Adipocyte (in vitro differentiated cells): ENCODE data around the gene CBLN3.

Experiments used
- DNase-seq: peaks from one replicate; pipeline ENCODE4 v3.0.0-alpha.2; 2015; ENCODE audit warnings: low read depth
- H3K27me3 ChIP-seq: replicated peaks from 2 replicates; pipeline ENCODE4 v1.7.0; 2013; ENCODE audit warnings: mild to moderate bottlenecking, low read length, moderate library complexity; ENCODE audit not compliant: control insufficient read depth, insufficient read depth
- H3K36me3 ChIP-seq: 2 replicates; pipeline ENCODE4 v1.7.0; 2013; ENCODE audit warnings: low read length, mild to moderate bottlenecking, moderate library complexity; ENCODE audit not compliant: control insufficient read depth, insufficient read depth, severe bottlenecking
- H3K4me1 ChIP-seq: 2 replicates; pipeline ENCODE4 v1.7.0; 2013; ENCODE audit warnings: mild to moderate bottlenecking, low read length, moderate library complexity; ENCODE audit not compliant: control insufficient read depth, insufficient read depth
- H3K4me3 ChIP-seq: 2 replicates; pipeline ENCODE4 v1.7.0; 2013; ENCODE audit warnings: mild to moderate bottlenecking, low read length, moderate library complexity
- H3K9ac ChIP-seq: 2 replicates; pipeline ENCODE4 v1.7.0; 2013; ENCODE audit warnings: mild to moderate bottlenecking, low read length, moderate library complexity
- H3K9me3 ChIP-seq: 2 replicates; pipeline ENCODE4 v1.7.0; 2013; ENCODE audit warnings: mild to moderate bottlenecking, low read length, moderate library complexity; ENCODE audit not compliant: control insufficient read depth

The CBLN3 gene

DNA sequence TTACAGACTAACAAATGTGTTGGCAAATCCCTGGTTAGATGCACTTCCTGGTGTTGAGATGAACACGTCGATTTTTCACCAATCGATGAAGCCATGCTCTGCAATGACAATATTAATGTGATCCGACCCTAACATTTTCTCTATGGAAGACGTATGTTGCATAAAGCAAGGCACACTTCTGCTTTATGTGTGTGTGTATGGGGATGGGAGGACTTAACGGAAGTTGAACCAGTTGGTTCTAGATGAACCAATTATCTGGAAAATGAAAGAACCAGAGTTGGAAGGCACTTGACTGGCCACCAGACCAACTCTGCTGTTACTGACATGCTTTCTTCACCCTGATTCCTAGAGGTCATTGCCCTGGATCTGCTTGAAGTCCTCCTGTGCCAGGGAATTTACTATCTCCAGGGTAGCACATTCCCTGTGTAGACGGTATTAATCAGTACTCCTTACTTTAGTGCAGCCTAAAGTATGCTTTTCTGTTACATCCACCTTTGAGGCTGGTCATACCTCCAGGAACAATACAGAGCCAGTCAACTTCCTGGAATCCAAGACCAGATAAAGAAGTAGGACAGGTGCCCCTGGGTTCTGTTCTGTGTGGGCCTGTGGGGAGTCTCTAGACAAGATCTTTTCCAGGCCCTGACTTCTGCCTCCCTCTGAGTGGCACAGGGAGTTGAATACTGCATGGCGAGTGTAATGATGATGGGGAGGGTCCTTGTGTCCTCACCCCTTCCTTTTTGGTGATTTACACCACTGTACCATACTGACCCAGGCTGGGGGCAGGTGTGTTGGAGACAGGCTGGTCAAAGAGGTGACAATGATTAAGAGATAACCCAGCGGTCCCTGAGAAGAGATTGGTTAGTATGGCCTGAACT lies 9.0 kb upstream of the CBLN3 start:
- H3K36me3 ChIP-seq = peaks cover 63% of the 10 kb centered on the region
- no peak for DNase-seq
- H3K4me1 ChIP-seq = peaks cover 50% of the 10 kb centered on the region
- H3K27me3 ChIP-seq = no peaks in the 10 kb centered on the region
- peak overlapping the region; percentile 16 for H3K9ac ChIP-seq
- no peaks in the 10 kb centered on the region for H3K9me3 ChIP-seq
- H3K4me3 ChIP-seq = no peak overlapping the region

DNA sequence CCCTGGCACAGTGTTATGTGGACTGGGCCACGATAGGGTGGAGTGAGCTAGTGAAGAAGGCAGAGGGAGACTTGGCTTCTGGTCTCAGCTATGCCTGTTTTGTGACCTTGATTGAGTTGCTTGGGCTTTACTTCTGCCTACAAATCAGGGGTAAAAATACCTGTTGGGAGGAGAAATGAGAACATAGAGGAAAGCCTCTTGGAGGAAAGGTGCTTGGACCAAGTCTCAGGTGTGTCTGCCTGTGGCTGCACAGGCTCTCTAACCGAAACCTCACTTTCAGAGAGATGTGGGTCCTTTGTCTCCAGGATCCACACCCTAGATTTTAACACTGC lies 8.2 kb upstream of the CBLN3 start:
- no peaks in the 10 kb centered on the region for H3K9me3 ChIP-seq
- peak overlapping the region; percentile 59 for H3K9ac ChIP-seq
- no peaks in the 10 kb centered on the region for H3K27me3 ChIP-seq
- H3K4me3 ChIP-seq = no peak overlapping the region
- DNase-seq = no peak
- H3K36me3 ChIP-seq = peaks cover 71% of the 10 kb centered on the region
- H3K4me1 ChIP-seq = peaks cover 55% of the 10 kb centered on the region

DNA sequence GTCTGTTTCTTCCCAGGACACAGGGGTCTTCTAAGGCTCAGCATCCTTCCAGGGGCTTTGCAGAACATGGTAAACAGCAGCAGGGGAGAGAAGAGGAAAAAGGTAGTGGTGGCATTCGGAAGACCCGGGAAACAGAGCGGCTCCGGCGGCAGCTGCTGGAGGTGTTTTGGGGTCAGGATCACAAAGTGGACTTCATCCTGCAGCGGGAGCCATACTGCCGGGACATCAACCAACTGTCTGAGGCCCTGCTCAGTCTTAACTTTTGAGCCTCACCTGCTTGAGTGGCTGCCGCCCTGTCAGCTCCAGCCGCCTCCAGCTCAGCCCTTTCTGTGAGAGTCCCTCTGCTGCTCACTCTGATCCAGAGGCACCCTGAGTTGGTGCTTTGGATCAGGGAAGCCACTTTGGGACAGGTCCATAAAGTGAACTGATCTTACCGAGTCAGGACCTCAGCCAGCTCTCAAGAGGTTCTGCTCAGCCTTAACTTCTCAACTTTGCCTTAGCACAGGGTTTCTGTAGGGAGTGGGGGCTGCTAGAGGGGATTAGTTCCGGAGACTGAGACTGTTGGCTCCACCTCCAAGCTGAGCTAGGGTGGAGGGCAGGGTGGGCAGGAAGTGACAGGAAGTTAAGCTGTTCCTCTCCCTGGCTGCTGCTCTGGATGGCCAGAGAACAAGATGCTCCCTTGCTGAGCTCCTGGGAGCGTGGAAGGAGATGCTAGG lies 7.7 kb upstream of the CBLN3 start:
- no peak for DNase-seq
- Histone ChIP-seq H3K4me3 (no peak overlapping the region), H3K9ac (peak overlapping the region; percentile 59), H3K4me1 (peaks cover 61% of the 10 kb centered on the region), H3K9me3 (no peaks in the 10 kb centered on the region), H3K27me3 (no peaks in the 10 kb centered on the region), H3K36me3 (peaks cover 75% of the 10 kb centered on the region)

GRCh38 chr14:24436355-24437019 lies 7.0 kb upstream of the CBLN3 start:
- no peaks in the 10 kb centered on the region for H3K27me3 ChIP-seq
- H3K9me3 ChIP-seq = no peaks in the 10 kb centered on the region
- H3K9ac ChIP-seq = peak overlapping the region; percentile 59
- peaks cover 61% of the 10 kb centered on the region for H3K4me1 ChIP-seq
- H3K4me3 ChIP-seq = no peak overlapping the region
- peaks cover 75% of the 10 kb centered on the region for H3K36me3 ChIP-seq
- DNase-seq = peak; percentile 84

GRCh38 chr14:24435998-24436354 lies 6.5 kb upstream of the CBLN3 start:
- Histone ChIP-seq H3K36me3 (peaks cover 71% of the 10 kb centered on the region), H3K27me3 (no peaks in the 10 kb centered on the region), H3K4me1 (peaks cover 61% of the 10 kb centered on the region), H3K9ac (peak overlapping the region; percentile 57), H3K4me3 (no peak overlapping the region), H3K9me3 (no peaks in the 10 kb centered on the region)
- no peak for DNase-seq

- Histone ChIP-seq H3K4me1 (peaks cover 56% of the 10 kb centered on the region), H3K9ac (peak overlapping the region; percentile 53), H3K27me3 (no peaks in the 10 kb centered on the region), H3K9me3 (no peaks in the 10 kb centered on the region), H3K36me3 (peaks cover 64% of the 10 kb centered on the region), H3K4me3 (no peak overlapping the region)
- DNase-seq = no peak
Measured at GRCh38 chr14:24435192-24435810, 5.8 kb upstream of the CBLN3 start.

DNA sequence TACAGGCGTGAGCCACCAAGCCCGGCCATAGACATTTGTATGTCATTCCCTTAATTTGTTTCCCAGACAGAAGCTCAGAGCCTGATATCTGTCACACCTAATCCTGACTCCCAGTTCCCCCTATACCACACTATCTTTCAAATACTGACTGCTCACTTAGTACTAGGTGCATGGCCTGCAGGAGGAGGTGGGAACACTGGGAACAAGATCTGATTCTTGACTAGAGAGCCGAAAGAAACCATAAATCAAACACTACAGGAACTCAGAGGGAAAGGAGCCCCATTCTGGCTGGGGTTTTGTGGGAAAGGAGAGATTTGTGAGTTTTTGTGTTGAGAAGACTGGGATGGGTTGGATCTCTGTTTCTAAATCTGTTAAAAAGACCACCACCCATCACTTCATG lies 5.2 kb upstream of the CBLN3 start:
- no peak for DNase-seq
- no peaks in the 10 kb centered on the region for H3K27me3 ChIP-seq
- H3K9me3 ChIP-seq = no peaks in the 10 kb centered on the region
- H3K9ac ChIP-seq = peak overlapping the region; percentile 53
- H3K4me1 ChIP-seq = peaks cover 50% of the 10 kb centered on the region
- H3K4me3 ChIP-seq = no peak overlapping the region
- peaks cover 58% of the 10 kb centered on the region for H3K36me3 ChIP-seq

DNA sequence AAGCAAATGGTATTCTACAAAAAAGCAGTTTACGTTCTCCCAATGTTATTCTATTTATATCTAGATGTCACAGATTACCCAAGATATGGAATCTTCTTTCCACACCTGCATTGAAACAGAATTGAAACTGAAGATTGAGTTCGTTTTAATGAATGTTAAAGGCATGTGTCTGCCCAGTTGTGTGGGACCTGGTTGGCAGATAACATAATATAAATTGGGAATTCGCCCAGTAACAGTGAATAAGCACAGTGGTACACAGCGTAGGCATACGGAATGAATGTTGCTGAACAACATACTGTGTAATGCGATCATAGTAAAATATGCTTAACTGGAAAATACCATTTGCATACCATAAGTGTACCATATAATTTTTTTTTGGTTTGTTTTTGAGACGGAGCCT lies 4.6 kb upstream of the CBLN3 start:
- Histone ChIP-seq H3K27me3 (no peaks in the 10 kb centered on the region), H3K4me3 (no peak overlapping the region), H3K9ac (no peak overlapping the region), H3K9me3 (no peaks in the 10 kb centered on the region), H3K36me3 (peaks cover 51% of the 10 kb centered on the region), H3K4me1 (peaks cover 54% of the 10 kb centered on the region)
- no peak for DNase-seq

DNA sequence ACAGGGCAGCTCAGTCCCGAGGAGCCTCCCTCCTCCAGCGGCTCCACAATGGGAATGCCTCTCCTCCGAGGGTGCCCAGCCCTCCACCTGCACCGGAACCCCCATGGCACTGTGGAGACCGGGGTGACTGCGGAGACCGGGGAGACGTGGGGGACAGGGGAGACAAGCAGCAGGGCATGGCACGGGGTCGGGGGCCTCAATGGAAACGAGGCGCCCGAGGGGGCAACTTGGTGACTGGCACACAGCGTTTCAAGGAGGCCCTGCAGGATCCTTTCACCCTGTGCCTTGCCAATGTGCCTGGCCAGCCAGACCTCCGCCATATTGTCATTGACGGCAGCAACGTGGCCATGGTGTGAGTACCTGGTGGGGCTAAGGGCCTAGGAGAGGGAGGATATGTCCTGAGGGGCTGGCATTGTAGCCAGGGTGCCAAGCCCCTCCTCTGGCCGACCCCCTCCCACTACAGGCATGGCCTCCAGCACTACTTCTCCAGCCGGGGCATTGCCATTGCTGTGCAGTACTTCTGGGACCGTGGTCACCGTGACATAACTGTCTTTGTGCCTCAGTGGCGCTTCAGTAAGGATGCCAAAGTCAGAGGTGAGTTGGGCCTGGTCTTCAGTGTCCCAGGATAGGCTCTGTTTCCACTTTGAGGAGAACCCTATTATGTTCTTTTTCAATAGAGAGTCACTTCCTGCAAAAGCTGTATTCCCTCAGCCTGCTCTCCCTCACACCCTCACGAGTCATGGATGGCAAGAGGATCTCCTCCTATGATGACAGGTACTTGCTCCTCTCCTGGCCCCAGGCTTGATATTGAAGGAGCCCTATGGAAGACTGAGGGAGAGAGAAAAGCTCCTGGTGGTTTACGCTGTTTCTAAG lies 3.0 kb upstream of the CBLN3 start:
- H3K27me3 ChIP-seq = no peaks in the 10 kb centered on the region
- peak overlapping the region; percentile 95 for H3K4me3 ChIP-seq
- H3K9me3 ChIP-seq = no peaks in the 10 kb centered on the region
- no peak for DNase-seq
- peaks cover 36% of the 10 kb centered on the region for H3K36me3 ChIP-seq
- H3K4me1 ChIP-seq = peaks cover 56% of the 10 kb centered on the region
- H3K9ac ChIP-seq = peak overlapping the region; percentile 96

DNA sequence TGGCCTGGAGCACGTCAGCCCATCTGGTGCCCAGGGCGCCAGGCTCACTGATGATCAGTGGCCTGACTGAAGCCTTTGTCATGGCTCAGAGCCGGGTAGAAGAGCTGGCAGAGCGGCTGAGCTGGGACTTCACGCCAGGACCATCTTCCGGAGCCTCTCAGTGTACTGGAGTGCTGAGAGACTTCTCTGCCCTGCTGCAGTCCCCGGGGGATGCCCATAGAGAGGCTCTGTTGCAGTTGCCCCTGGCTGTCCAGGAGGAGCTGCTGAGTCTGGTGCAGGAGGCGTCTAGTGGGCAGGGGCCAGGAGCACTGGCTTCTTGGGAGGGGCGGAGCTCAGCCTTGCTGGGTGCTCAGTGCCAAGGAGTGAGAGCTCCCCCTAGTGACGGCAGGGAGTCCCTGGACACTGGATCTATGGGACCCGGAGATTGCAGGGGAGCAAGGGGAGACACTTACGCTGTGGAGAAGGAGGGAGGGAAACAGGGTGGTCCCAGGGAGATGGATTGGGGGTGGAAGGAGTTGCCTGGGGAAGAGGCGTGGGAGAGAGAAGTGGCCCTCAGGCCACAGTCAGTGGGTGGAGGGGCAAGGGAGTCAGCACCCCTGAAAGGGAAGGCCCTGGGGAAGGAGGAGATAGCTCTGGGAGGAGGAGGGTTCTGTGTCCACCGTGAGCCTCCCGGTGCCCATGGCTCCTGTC lies 2.2 kb upstream of the CBLN3 start:
- Histone ChIP-seq H3K9ac (peak overlapping the region; percentile 96), H3K4me3 (peak overlapping the region; percentile 95), H3K36me3 (peaks cover 29% of the 10 kb centered on the region), H3K9me3 (no peaks in the 10 kb centered on the region), H3K27me3 (no peaks in the 10 kb centered on the region), H3K4me1 (peaks cover 50% of the 10 kb centered on the region)
- DNase-seq = peak; percentile 97
